ENCODE data around the gene ARAP1.

DNA sequence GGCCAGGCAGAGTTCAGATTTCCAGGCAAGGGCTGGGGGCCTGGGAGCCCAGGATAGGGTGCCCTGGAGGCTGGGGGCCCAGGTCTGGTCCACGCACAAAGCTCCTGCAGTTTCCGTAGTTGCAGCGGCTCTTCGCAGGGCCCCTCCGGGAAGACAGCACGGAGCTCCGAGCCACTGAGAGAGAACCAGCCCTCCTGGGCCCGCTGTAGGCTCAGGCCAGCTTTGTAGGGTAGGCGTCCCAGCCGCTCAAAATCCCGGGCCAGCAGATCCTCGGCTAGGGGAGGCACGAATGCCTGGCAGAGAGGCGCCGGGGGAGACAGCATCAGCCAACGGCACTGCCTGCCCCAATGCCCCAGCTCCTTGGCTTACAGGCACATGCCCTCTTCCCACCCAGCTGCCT lies 54.4 kb downstream of the ARAP1 start:
- TF ChIP-seq, protein P1, sequence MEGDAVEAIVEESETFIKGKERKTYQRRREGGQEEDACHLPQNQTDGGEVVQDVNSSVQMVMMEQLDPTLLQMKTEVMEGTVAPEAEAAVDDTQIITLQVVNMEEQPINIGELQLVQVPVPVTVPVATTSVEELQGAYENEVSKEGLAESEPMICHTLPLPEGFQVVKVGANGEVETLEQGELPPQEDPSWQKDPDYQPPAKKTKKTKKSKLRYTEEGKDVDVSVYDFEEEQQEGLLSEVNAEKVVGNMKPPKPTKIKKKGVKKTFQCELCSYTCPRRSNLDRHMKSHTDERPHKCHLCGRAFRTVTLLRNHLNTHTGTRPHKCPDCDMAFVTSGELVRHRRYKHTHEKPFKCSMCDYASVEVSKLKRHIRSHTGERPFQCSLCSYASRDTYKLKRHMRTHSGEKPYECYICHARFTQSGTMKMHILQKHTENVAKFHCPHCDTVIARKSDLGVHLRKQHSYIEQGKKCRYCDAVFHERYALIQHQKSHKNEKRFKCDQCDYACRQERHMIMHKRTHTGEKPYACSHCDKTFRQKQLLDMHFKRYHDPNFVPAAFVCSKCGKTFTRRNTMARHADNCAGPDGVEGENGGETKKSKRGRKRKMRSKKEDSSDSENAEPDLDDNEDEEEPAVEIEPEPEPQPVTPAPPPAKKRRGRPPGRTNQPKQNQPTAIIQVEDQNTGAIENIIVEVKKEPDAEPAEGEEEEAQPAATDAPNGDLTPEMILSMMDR (IDR thresholded peaks at IDR 0.05): no peak
- TF ChIP-seq EP300 (IDR thresholded peaks at IDR 0.05): no peak

All from sigmoid colon (tissue), 4 donors.